GM21515 (cell line): ENCODE results near the gene NUDT8.
"Not testable (repeated sequence)": the region's sequence is repeated elsewhere in the genome, so short reads cannot be mapped to it uniquely, and the experiment has no call there.

ENCODE experiments used
- ATAC-seq: cut with Tn5 transposase; IDR thresholded peaks from one replicate; pipeline ENCODE4 v1.9.1; 2021; ENCODE audit not compliant: unreplicated experiment

Gene NUDT8

DNA sequence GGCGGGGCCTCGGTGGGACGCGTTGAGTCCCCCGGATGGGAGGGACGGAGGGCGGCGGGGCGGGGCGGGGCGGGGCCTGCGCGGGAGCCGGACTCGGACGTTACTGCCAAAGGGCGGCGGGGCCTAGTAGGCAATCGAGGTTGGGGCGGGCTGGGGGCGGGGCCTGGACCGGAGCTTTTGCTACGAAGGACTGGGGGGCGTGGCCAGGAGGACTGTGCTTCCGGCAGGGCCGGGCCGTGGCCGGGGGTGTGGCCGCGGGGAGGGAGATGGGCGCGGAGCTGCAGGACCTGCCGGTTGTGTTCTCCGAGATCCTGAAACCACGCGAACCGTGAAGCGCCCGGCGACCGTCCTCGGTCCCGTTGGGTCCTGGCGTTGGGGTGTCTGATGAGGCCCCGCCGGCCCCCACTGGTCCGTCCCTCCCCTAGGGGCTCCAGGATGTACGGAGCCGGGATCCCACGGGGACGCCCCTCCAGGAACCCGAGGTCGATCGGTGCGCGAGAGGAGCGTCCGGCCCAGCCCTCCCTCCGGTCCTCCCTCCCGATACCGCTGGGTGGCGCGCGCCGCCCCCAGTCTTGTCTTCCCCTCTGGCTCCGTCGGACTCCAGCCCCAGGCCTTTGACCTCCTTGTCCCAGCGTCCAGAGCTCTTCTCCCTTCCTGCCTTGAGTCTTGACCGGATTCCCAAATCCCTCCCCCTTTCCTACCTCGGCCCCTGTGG lies 648 bp upstream of the NUDT8 start:
- peak; percentile 60 for ATAC-seq

DNA sequence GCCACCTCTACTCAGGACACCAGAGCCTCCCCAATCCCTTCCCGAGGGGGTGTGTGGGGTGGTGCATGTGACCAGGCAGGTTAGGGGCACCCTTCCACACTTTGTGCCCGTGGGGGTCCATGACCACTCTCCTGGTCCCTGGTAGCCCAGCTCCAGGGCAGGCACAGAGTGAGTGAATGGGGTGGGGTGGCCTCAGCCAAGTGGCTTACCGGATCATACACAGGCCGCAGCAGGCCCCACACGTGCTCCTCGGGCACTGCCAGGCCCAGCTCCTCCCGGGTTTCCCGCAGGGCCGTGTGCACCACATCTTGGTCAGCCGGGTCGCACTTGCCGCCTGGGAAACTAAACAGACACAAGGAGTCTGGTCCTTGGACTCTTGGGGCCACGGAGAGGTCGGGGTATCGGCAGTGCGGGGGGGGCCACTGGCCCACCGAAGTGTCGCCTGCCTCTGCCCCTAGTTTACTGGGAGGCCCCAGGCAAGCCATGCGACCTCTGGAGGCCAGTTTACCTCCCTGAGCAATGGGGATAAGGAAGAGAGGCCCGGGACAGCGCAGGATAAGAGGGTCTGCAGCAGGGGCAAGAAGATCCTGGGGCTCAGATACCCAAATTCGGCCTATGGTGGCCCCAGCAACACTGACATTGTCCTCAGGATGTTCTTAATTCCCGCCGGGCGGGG lies 889 bp downstream of the NUDT8 start:
- ATAC-seq, result no peak

DNA sequence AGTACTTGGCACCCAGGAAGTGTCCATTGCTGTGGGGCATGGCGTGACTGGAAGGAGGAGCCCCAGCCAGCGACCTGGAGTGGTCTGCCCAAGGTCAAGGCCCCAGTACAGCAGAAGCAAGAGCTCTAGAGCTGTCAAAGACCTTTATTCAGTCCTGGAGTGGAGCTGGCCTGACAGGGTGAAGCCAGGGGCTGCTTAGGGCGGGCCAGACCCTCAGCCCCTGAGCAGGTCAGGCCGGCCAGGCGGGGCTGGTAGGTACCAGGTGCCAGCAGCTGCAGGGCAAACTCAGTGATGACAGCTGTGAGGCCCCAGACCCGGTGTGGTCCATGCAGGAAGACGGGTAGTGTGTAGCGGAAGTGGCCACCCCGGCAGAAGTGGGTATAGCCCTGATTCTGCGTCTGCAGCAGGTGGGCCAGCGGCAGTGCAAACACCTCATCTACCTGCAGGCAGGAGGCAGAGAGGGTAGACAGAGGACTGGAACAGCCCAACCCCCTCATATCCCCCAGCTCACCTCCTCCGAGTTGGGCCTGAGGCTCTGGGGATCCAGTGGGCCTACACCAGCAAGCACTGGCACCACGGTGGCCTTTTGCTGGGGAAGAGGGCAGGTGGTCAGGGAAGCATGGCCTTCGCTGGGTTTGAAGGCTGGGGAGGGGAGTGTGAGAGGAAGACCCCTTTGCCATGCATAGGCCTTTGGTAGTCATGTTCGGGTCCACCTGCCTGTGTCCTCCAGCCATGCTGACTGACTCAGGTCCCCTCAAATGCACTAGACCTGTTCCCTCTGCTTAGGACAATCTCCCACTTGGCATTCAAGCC lies 1.7 kb downstream of the NUDT8 start:
- ATAC-seq, result no peak

DNA sequence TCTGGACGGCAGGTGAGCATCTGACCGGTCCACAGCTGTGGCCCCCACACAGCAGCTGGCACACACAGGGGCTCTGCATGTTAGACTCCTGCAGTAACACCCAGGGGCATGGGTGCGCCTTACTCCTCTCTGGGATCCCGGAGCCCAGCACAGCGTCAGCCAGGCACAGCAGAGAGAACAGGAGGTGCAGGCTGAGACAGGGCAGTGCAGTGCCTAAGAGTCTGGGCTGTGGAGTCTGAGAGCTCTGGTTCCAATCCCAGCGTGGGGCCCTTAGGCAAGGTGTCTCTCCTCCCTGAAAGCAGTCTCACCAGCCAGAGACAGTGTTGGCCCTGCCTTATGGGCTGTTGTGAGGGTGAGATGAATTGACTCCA lies 2.3 kb downstream of the NUDT8 start:
- no peak for ATAC-seq

DNA sequence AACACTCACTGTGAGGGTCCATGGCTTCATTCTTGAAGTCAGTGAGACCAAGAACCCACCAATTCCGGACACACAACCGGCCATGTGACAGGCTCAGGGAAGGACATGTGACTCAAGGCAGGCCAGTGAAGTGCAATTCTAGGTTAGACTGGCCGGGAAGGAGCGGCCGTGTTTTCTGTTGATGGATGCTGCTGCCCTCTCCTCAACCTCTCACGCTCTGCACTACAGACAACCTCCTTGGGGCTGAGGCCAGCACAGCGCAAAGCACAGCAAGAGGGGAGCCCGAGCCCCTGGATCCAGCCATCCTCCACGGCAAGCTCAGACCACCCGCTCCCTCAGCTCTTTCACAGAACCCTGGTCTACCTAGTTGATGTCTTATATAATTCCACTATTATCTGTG lies 2.8 kb downstream of the NUDT8 start:
- ATAC-seq, result no peak

DNA sequence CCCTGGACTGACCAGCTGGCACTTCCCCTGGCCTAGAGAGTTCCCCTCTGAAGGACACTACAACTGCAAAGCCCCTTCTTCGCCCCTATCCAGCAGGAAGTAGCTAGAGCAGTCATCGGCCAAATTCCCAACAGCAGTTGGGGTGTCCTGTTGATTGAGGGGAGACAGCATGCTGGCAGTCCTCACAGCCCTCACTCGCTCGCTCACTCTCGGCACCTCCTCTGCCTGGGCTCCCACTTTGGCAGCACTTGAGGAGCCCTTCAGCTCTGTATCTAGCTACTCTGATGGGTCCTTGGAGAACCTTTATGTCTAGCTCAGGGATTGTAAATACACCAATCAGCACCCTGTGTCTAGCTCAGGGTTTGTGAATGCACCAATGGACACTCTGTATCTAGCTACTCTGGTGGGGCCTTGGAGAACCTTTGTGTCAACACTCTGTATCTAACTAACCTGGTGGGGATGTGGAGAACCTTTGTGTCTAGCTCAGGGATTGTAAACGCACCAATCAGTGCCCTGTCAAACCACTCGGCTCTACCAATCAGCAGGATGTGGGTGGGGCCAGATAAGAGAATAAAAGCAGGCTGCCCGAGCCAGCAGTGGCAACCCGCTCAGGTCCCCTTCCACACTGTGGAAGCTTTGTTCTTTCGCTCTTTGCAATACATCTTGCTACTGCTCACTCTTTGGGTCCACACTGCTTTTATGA lies 3.5 kb downstream of the NUDT8 start:
- ATAC-seq, result not testable (repeated sequence)

DNA sequence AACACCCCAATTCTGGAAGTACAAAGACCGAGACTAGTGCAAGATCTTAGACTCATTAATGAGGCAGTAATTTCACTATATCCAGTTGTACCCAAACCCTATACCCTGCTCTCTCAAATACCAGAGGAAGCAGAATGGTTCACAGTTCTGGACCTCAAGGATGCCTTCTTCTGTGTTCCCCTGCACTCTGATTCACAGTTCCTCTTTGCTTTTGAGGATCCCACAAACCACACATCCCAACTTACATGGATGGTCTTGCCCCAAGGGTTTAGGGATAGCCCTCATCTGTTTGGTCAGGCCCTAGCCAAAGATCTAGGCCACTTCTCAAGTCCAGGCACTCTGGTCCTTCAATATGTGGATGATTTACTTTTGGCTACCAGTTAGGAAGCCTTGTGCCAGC lies 5.9 kb downstream of the NUDT8 start:
- not testable (repeated sequence) for ATAC-seq

DNA sequence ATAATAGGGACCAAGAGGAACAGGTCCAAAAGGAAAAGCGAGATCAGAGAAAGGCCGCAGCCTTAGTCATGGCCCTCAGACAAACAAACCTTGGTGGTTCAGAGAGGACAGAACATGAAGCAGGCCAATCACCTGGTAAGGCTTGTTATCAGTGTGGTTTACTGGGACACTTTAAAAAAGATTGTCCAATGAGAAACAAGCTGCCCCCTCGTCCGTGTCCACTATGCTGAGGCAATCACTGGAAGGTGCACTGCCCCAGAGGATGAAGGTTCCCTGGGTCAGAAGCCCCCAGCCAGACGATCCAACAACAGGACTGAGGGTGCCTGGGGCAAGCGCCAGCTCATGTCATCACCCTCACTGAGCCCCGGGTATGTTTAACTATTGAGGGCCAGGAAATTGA lies 6.8 kb downstream of the NUDT8 start:
- ATAC-seq, result not testable (repeated sequence)

DNA sequence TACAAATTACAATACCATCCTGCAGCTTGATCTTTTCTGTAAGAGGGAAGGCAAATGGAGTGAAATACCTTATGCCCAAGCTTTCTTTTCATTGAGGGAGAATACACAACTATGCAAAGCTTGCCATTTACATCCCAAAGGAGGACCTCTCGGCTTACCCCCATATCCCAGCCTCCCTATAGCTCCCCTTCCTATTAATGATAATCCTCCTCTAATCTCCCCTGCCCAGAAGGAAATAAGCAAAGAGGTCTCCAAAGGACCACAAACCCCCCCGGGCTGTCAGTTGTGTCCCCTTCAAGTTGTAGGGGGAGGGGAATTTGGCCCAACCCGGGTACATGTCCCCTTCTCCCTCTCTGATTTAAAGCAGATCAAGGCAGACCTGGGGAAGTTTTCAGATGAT lies 7.8 kb downstream of the NUDT8 start:
- not testable (repeated sequence) for ATAC-seq

DNA sequence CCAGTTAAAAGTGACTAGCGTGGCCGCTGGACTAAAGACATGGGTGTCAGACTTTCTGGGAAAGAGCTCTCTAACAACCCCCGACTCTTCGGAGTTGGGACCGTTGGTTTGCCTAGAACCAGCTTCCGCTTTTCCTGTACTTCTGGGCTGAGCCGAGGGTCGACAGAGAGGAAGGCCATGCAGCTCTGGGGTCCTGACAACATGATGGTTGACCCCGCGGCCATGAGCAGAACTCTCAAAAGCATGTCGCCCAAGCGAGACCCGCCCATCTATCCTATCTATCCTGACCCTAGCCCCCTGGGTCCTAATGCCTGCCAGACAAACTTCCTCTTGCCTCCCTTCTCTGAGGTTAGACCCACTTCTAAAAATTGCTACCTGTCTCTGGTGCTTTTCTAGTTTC lies 9.1 kb downstream of the NUDT8 start:
- ATAC-seq, result not testable (repeated sequence)

DNA sequence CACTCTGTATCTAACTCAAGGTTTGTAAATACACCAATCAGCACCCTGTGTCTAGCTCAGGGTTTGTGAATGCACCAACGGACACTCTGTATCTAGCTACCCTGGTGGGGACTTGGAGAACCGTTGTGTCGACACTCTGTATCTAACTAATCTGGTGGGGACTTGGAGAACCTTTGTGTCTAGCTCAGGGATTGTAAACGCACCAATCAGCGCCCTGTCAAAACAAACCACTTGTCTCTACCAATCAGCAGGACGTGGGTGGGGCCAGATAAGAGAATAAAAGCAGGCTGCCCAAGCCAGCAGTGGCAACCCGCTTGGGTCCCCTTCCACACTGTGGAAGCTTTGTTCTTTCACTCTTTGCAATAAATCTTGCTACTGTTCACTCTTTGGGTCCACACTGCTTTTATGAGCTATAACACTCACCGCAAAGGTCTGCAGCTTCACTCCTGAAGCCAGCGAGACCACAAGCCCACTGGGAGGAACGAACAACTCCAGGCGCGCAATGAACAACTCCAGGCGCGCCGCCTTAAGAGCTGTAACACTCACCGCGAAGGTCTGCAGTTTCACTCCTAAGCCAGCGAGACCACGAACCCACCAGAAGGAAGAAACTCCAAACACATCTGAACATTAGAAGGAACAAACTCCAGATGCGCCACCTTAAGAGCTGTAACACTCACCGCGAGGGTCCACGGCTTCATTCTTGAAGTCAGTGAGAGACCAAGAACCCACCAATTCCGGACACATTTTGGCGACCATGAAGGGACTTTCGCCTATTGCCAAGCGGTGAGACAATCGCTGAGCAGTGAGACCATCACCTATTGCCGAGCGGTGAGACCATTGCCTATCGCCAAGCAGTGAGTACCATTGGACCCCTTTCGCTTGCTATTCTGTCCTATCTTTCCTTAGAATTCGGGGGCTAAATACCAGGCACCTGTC lies 9.8 kb downstream of the NUDT8 start:
- ATAC-seq, result not testable (repeated sequence)

DNA sequence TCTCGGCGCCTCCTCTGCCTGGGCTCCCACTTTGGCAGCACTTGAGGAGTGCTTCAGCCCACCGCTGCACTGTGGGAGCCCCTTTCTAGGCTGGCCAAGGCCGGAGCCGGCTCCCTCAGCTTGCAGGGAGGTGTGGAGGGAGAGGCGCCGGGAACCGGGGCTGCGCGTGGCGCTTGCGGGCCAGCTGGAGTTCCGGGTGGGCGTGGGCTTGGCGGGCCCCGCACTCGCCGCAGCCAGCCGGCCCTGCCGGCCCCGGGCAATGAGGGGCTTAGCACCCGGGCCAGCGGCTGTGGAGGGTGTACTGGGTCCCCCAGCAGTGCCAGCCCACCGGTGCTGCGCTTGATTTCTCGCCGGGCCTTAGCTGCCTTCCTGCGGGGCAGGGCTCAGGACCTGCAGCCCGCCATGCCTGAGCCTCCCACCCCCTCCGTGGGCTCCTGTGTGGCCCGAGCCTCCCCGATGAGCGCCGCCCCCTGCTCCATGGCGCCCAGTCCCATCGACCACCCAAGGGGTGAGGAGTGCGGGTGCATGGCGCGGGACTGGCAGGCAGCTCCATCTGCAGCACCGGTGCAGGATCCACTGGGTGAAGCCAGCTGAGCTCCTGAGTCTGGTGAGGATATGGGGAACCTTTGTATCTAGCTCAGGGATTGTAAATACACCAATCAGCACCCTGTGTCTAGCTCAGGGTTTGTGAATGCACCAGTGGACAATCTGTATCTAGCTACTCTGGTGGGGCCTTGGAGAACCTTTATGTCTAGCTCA lies 10.7 kb downstream of the NUDT8 start:
- ATAC-seq, result not testable (repeated sequence)

DNA sequence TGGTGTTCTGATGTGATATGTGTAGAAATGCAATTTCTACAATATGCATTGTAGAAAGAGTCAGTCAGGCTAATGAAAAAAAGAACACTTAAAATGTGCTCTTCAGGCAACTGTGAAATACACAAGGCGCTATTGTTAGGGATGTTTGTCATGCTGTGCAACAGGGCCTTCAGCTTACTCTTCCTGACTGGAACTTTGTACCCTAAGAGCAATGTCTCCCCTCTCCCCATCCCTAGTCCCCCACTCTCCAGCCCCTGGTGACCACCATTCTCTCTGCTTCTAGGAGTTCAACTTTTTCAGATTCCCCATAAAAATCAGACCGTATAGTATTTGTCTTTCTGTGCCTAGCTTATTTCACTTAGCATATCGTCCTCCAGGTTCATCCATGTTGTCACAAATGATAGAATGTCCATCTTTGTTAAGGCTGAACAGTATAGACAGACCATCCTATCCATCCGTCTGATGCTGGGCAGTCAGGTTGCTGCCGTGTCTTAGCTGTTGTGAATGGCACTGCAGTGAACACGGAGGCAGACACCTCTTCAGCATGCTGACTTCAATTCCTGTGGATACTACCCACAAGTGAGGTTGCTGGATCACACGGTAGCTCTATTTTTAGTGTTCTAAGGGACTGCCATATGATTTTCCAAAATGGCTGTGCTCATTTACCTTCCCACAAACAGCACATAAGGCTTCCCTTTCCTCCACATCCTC lies 12.3 kb downstream of the NUDT8 start:
- ATAC-seq, result no peak

DNA sequence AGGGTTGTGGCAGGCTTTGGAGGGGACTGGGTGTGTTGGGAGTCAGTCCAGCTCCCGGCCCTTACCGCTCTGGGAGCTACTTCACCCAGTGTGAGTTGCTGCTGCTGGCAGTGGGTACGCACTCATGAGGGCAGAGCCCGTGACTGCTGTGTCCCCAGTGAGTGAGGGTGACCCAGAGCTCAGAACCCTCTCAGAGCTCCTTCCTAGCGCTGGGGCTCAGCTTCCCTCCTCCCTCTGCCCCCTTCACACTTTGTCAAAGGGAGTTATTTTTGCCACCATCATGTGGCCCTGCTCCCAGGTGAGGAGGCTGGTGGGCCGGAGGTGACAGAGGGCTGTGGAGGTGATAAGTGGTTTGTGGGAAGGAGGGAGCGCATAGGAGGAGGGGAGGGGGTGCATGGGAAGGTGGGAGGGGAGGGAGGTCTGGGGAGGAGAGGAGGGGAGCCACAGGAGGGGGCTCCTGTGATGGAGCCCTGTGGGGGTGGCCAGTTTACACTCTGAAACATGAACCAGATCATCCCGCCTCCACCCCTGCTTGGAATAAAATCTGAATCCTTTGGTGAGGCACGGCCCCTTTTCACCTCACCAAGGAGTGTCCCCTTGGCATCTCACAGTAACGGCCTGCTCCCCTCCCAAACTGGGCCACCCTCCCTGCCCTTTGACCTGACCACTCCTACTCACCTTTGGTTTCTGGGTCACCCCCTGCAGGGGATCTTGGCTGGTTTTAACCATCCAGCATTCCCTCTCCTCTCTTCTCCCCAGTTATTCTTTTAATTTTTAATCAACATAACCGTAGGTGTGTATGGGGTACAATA lies 13.1 kb downstream of the NUDT8 start:
- ATAC-seq, result no peak

DNA sequence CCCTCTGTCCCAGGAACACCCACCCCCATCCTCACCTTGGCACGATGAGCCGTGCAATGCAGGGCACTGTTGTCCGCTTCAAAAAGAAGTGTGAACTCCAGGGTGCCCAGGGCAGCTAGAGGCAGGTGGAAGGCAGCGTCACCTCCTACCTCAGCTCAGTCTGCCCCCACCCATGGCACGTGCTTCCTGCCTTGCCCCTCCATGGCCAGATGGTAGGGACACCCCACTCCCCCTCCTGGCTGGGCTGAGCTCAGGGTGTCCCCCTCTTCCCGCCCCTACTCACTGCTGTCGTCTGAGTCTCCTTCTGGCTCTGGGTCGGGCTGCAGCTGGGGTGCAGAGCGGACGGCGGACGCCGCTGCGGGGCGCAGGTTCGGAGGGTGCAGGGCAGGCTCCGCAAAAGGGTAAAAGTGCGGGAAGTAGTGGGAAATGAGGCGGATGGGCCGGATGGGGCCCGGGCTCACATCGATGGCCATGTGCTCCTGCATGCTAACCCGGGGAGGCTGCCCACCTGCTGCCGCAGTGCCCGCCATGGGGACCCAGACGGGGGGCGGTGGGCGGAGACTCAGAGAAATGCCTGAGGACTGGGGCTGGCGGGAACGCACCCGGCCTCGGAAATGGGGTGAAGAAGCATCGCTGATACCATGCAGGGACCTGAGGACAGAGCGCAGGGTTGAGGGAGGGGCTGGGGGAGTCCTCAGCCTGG lies 13.9 kb downstream of the NUDT8 start:
- ATAC-seq, result no peak

DNA sequence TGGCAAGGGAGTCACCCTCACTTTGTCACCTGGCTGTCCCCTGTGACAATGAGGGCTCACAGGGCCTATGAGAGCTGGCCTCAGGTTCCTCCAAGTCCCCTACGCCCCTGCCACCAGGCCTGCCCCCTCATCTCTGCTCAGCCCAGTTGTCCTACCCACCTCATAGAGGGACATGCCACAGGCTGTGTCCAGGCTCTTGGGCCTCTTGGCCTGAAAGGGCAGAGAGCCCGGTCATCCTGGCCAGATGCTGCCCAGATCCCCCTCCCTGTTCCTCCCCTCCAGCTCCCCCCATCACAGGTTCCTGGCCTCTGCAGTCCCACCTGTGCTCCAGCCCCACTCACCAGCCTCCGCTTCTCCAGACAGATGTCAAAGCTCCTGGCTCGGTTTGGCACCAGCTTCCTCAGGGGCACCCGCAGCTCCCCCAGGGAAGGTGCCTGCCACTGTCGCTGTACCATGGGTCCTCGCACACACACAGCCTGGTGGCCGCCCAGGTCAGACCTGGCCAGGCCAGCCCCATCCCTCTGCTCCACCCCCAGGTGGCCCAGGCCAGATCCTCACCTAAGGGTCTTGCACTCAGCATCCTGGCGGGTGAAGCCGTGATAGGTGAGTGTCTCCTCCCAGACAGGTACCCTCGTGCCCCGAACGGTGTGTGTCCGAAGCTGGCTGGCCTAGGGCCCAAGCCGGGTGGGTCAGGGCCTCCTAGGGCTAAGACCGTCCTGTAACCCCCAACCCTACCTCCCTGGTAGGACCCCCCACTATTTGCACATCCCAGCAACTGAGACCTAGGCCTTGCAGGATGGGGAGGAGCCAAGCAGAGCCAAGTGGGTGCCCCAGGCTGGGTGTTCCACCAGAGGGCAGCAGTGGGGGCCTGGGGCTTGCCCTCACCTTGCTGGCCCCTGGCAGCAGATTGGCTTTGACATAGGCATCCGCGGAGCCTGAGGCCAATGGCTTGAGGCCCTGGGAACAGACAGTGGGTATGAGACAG lies 14.7 kb downstream of the NUDT8 start:
- no peak for ATAC-seq
